GM18909 (cell line): ENCODE results near the gene CNTF.

ENCODE experiments used
- ATAC-seq: cut with Tn5 transposase; IDR thresholded peaks from one replicate; pipeline ENCODE4 v1.9.1; 2021; ENCODE audit warnings: mild to moderate bottlenecking; ENCODE audit not compliant: unreplicated experiment, poor library complexity

CNTF gene

GRCh38 chr11:58641341-58641740, 18.9 kb downstream of the CNTF start:
- no peak for ATAC-seq

- no peak for ATAC-seq
Measured at GRCh38 chr11:58641803-58642581, 19.5 kb downstream of the CNTF start.

GRCh38 chr11:58645854-58646253, 23.4 kb downstream of the CNTF start:
- ATAC-seq = no peak

- peak; percentile 88 for ATAC-seq
Measured at GRCh38 chr11:58647141-58647699, 24.8 kb downstream of the CNTF start.

- peak; percentile 11 for ATAC-seq
Measured at GRCh38 chr11:58647866-58648265, 25.4 kb downstream of the CNTF start.

GRCh38 chr11:58649623-58650022, 27.2 kb downstream of the CNTF start:
- ATAC-seq = no peak

GRCh38 chr11:58650496-58650895, 28.0 kb downstream of the CNTF start:
- ATAC-seq = no peak

GRCh38 chr11:58652726-58653280, 30.3 kb downstream of the CNTF start:
- no peak for ATAC-seq

- peak; percentile 97 for ATAC-seq
Measured at GRCh38 chr11:58654079-58654907, 31.8 kb downstream of the CNTF start.

GRCh38 chr11:58654908-58655296, 32.4 kb downstream of the CNTF start:
- ATAC-seq = no peak

GRCh38 chr11:58656348-58656747, 33.9 kb downstream of the CNTF start:
- no peak for ATAC-seq

- no peak for ATAC-seq
Measured at GRCh38 chr11:58658623-58659022, 36.2 kb downstream of the CNTF start.

- ATAC-seq = no peak
Measured at GRCh38 chr11:58659404-58659803, 36.9 kb downstream of the CNTF start.

- no peak for ATAC-seq
Measured at GRCh38 chr11:58659910-58660570, 37.6 kb downstream of the CNTF start.

- ATAC-seq = no peak
Measured at GRCh38 chr11:58671983-58672633, 49.6 kb downstream of the CNTF start.

GRCh38 chr11:58674609-58675008, 52.1 kb downstream of the CNTF start:
- ATAC-seq = no peak
